ENCODE measurements around the gene DNAAF2. TPM values are rescaled to one million over a fixed set of nuclear protein-coding genes. Genes with fewer than 3 reads are reported as not detected.

The DNAAF2 gene
- total RNA-seq, 4 donors from 2014 or later, result 10.7 to 17.4 (median 16.3) TPM

- no peak overlapping the region for H3K27ac ChIP-seq
- H3K9me3 ChIP-seq, result no peaks in the 10 kb centered on the region
- TF ChIP-seq POLR2A (IDR thresholded peaks at IDR 0.05), result no peak
- TF ChIP-seq CTCF (IDR thresholded peaks at IDR 0.05), result no peak
- DNase-seq, result no peak
- peaks cover 0 to 7% (median under 1%) of the 10 kb centered on the region in 4 donors for H3K4me1 ChIP-seq
- H3K36me3 ChIP-seq, result peaks cover 0 to 17% (median 0%) of the 10 kb centered on the region in 3 donors
- no peaks in the 10 kb centered on the region for H3K27me3 ChIP-seq
- no peak overlapping the region for H3K4me3 ChIP-seq
Observed at GRCh38 chr14:49614196-49614595, 20.8 kb downstream of the DNAAF2 start.

- H3K9me3 ChIP-seq, result no peaks in the 10 kb centered on the region
- no peaks in the 10 kb centered on the region for H3K27me3 ChIP-seq
- no peak overlapping the region for H3K27ac ChIP-seq
- H3K4me1 ChIP-seq, result no peaks in the 10 kb centered on the region
- H3K4me3 ChIP-seq, result no peak overlapping the region
- no peak for TF ChIP-seq CTCF (IDR thresholded peaks at IDR 0.05)
- TF ChIP-seq POLR2A (IDR thresholded peaks at IDR 0.05), result no peak
- no peak for DNase-seq
- H3K36me3 ChIP-seq, result peaks cover 0 to 10% (median 0%) of the 10 kb centered on the region in 3 donors
Observed at GRCh38 chr14:49612671-49613070, 22.4 kb downstream of the DNAAF2 start.

- Histone ChIP-seq H3K27ac (no peak overlapping the region), H3K4me1 (no peaks in the 10 kb centered on the region), H3K36me3 (peaks cover 0 to 7% (median 0%) of the 10 kb centered on the region in 3 donors), H3K27me3 (no peaks in the 10 kb centered on the region), H3K9me3 (no peaks in the 10 kb centered on the region), H3K4me3 (no peak overlapping the region)
- no peak for DNase-seq
- TF ChIP-seq CTCF (IDR thresholded peaks at IDR 0.05) (no peak), POLR2A (IDR thresholded peaks at IDR 0.05) (no peak)
Observed at GRCh38 chr14:49612251-49612650, 22.8 kb downstream of the DNAAF2 start.

GRCh38 chr14:49607583-49607982, 27.5 kb downstream of the DNAAF2 start:
- Histone ChIP-seq H3K27ac (peak overlapping the region in 1 of 4 donors; percentile 30), H3K9me3 (no peaks in the 10 kb centered on the region), H3K4me3 (no peak overlapping the region), H3K4me1 (no peaks in the 10 kb centered on the region), H3K27me3 (no peaks in the 10 kb centered on the region), H3K36me3 (no peaks in the 10 kb centered on the region)
- TF ChIP-seq CTCF (IDR thresholded peaks at IDR 0.05), result no peak
- no peak for TF ChIP-seq POLR2A (IDR thresholded peaks at IDR 0.05)
- DNase-seq, result no peak

GRCh38 chr14:49598485-49599300, 36.4 kb downstream of the DNAAF2 start, which contains the start of gene LRR1:
Gene LRR1, plus strand, starts transcription at chr14:49598940. Its CDS starts 81 bp downstream, at chr14:49599021.
- Histone ChIP-seq H3K27ac (peak within 1 kb of the TSS; percentile 88 to 99 (median 97)), H3K36me3 (no peaks in the 10 kb centered on the region), H3K27me3 (no peaks in the 10 kb centered on the region), H3K9me3 (no peaks in the 10 kb centered on the region), H3K4me1 (peaks cover 0 to 10% (median 3%) of the 10 kb centered on the region in 4 donors), H3K4me3 (peak within 1 kb of the TSS; percentile 64 to 88 (median 74))
- DNase-seq, result peak; percentile 87 to 95 (median 94)
- TF ChIP-seq CTCF (IDR thresholded peaks at IDR 0.05), result peak in 2 of 6 experiments; percentile 9 to 13
- peak; percentile 49 to 70 for TF ChIP-seq POLR2A (IDR thresholded peaks at IDR 0.05)
